OCI-LY3 (cell line): Measurements from ENCODE around the gene FOSL2.

Experiments
- H2AFZ ChIP-seq: fragments of 200-600, 300-600 bp; shearing (Covaris generic); 2 replicates; pipeline ENCODE4 v1.6.0; 2014; ENCODE audit warnings: antibody characterized with exemption, low read depth, low read length
- H3K27ac ChIP-seq: fragments of 200-600, 300-600 bp; sonication (generic); 2 replicates; pipeline ENCODE4 v1.5.1; 2014; ENCODE audit warnings: mild to moderate bottlenecking, low read length, moderate library complexity, mixed read lengths
- H3K27me3 ChIP-seq: fragments of 200-600, 300-600 bp; sonication (generic); 2 replicates; pipeline ENCODE4 v1.6.1; 2014; ENCODE audit warnings: low read depth, low read length, mixed read lengths
- H3K36me3 ChIP-seq: fragments of 200-600, 300-600 bp; sonication (generic); replicated peaks from 2 replicates; pipeline ENCODE3; 2014; ENCODE audit warnings: low read depth, low read length, mixed read lengths
- H3K4me1 ChIP-seq: fragments of 300-600, 200-600 bp; sonication (generic); 2 replicates; pipeline ENCODE4 v1.6.1; 2014; ENCODE audit warnings: low read length, mixed read lengths
- H3K4me2 ChIP-seq: fragments of 200-600, 300-600 bp; sonication (generic); 2 replicates; pipeline ENCODE4 v1.6.1; 2014; ENCODE audit warnings: low read length, mixed read lengths
- H3K4me3 ChIP-seq: fragments of 300-600, 200-600 bp; sonication (generic); 2 replicates; pipeline ENCODE4 v1.5.1; 2014; ENCODE audit warnings: antibody characterized with exemption, mild to moderate bottlenecking, low read length, moderate library complexity
- H3K79me2 ChIP-seq: fragments of 300-600, 200-600 bp; shearing (Covaris generic); 2 replicates; pipeline ENCODE4 v1.6.1; 2014; ENCODE audit warnings: mild to moderate bottlenecking, low read length, mixed read lengths
- H3K9ac ChIP-seq: fragments of 300-600, 200-600 bp; shearing (Covaris generic); 2 replicates; pipeline ENCODE4 v1.6.0; 2014; ENCODE audit warnings: mild to moderate bottlenecking, low read length, moderate library complexity
- H3K9me3 ChIP-seq: fragments of 200-600, 300-600 bp; shearing (Covaris generic); 2 replicates; pipeline ENCODE4 v1.6.1; 2014; ENCODE audit warnings: low read length, mixed read lengths; ENCODE audit not compliant: insufficient read depth
- H4K20me1 ChIP-seq: fragments of 200-600, 300-600 bp; sonication (generic); 2 replicates; pipeline ENCODE4 v1.6.1; 2016; ENCODE audit warnings: low read length, mixed read lengths; ENCODE audit not compliant: insufficient read depth
- EZH2phosphoT487 ChIP-seq: fragments of 200-600 bp; shearing (Covaris generic); IDR thresholded peaks from 2 replicates; pipeline ENCODE4 v1.6.1; 2018; ENCODE audit warnings: antibody characterized with exemption, mixed run types, low read depth
- TF ChIP-seq, protein P1 (sequence below): fragments of 200-600, 300-600 bp; sonication (generic); IDR thresholded peaks from 2 replicates; pipeline ENCODE4 v1.5.1; 2014; ENCODE audit warnings: antibody characterized with exemption, low read length, low read depth

FOSL2 gene

GRCh38 chr2:28434600-28434989 is 41.9 kb downstream of the FOSL2 start:
- Histone ChIP-seq H2AFZ (no peak overlapping the region), H3K9me3 (no peaks in the 10 kb centered on the region), H3K27me3 (no peaks in the 10 kb centered on the region), H3K4me3 (no peak overlapping the region), H3K36me3 (no peaks in the 10 kb centered on the region), H3K79me2 (no peaks in the 10 kb centered on the region), H3K4me1 (peaks cover 3% of the 10 kb centered on the region; the same call in 1 of the 2 replicates), H4K20me1 (no peaks in the 10 kb centered on the region), H3K9ac (no peak overlapping the region), H3K27ac (no peak overlapping the region), H3K4me2 (no peak overlapping the region)
- TF ChIP-seq, protein P1, sequence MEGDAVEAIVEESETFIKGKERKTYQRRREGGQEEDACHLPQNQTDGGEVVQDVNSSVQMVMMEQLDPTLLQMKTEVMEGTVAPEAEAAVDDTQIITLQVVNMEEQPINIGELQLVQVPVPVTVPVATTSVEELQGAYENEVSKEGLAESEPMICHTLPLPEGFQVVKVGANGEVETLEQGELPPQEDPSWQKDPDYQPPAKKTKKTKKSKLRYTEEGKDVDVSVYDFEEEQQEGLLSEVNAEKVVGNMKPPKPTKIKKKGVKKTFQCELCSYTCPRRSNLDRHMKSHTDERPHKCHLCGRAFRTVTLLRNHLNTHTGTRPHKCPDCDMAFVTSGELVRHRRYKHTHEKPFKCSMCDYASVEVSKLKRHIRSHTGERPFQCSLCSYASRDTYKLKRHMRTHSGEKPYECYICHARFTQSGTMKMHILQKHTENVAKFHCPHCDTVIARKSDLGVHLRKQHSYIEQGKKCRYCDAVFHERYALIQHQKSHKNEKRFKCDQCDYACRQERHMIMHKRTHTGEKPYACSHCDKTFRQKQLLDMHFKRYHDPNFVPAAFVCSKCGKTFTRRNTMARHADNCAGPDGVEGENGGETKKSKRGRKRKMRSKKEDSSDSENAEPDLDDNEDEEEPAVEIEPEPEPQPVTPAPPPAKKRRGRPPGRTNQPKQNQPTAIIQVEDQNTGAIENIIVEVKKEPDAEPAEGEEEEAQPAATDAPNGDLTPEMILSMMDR: no peak
- no peak for TF ChIP-seq EZH2phosphoT487

GRCh38 chr2:28435241-28435640 is 42.6 kb downstream of the FOSL2 start:
- H3K27me3 ChIP-seq: no peaks in the 10 kb centered on the region
- no peak overlapping the region for H3K9ac ChIP-seq
- no peaks in the 10 kb centered on the region for H3K9me3 ChIP-seq
- no peak overlapping the region for H3K4me2 ChIP-seq
- H3K27ac ChIP-seq: no peak overlapping the region
- H2AFZ ChIP-seq: no peak overlapping the region
- no peaks in the 10 kb centered on the region for H3K36me3 ChIP-seq
- H3K79me2 ChIP-seq: no peaks in the 10 kb centered on the region
- H4K20me1 ChIP-seq: no peaks in the 10 kb centered on the region
- H3K4me1 ChIP-seq: peaks cover 3% of the 10 kb centered on the region; the same call in 1 of the 2 replicates
- H3K4me3 ChIP-seq: no peak overlapping the region
- TF ChIP-seq, protein P1: no peak
- no peak for TF ChIP-seq EZH2phosphoT487

DNA sequence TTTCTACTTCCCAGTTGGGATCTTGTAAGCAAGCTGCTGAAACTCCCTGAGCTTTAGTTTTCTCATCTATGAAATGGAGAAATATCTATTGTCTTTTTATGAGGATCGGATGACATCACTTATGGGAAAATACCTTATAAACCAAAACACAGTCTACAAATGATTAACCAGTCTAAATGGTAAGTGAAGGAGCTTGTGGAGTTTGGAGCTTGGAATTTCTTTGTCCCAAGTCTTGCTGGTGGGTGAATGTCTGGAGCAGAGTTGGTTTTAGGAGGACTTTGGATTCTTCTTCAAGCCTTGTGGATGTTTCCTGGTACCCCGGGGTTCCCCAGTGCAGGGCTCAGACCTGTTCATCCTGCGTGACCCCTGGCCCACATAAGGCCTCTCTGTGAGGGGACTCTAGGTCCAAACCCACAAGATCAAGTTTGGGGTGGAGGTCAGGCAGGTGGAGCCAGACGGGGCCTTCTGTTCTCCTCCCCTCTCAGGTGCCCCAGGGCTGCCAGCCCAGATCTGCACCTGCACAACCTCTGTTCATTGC is 43.2 kb downstream of the FOSL2 start:
- no peak for TF ChIP-seq EZH2phosphoT487
- TF ChIP-seq, protein P1: no peak
- H3K36me3 ChIP-seq: no peaks in the 10 kb centered on the region
- no peak overlapping the region for H3K4me2 ChIP-seq
- no peaks in the 10 kb centered on the region for H3K27me3 ChIP-seq
- no peak overlapping the region for H3K4me3 ChIP-seq
- H3K27ac ChIP-seq: no peak overlapping the region
- H3K9me3 ChIP-seq: no peaks in the 10 kb centered on the region
- H3K9ac ChIP-seq: no peak overlapping the region
- peaks cover 3% of the 10 kb centered on the region; the same call in 1 of the 2 replicates for H3K4me1 ChIP-seq
- H2AFZ ChIP-seq: no peak overlapping the region
- H4K20me1 ChIP-seq: no peaks in the 10 kb centered on the region
- no peaks in the 10 kb centered on the region for H3K79me2 ChIP-seq

GRCh38 chr2:28436525-28437051 is 43.9 kb downstream of the FOSL2 start:
- H3K9me3 ChIP-seq: no peaks in the 10 kb centered on the region
- H3K27ac ChIP-seq: no peak overlapping the region
- no peak overlapping the region for H3K4me2 ChIP-seq
- H3K4me1 ChIP-seq: peaks cover 3% of the 10 kb centered on the region; the same call in 1 of the 2 replicates
- H3K79me2 ChIP-seq: no peaks in the 10 kb centered on the region
- H3K27me3 ChIP-seq: no peaks in the 10 kb centered on the region
- TF ChIP-seq, protein P1: no peak
- TF ChIP-seq EZH2phosphoT487: no peak
- no peak overlapping the region for H2AFZ ChIP-seq
- no peak overlapping the region for H3K4me3 ChIP-seq
- no peak overlapping the region for H3K9ac ChIP-seq
- no peaks in the 10 kb centered on the region for H3K36me3 ChIP-seq
- H4K20me1 ChIP-seq: no peaks in the 10 kb centered on the region
